ENCODE data around the gene C9orf72. TPM values are rescaled to one million over a fixed set of nuclear protein-coding genes. Genes with fewer than 3 reads are reported as not detected.
A peak's percentile ranks its signal among the peaks of the same experiment; 100 is the strongest.

Gene C9orf72
- polyA plus RNA-seq, 4 donors = 16.4 to 31.5 (median 20.5) TPM

DNA sequence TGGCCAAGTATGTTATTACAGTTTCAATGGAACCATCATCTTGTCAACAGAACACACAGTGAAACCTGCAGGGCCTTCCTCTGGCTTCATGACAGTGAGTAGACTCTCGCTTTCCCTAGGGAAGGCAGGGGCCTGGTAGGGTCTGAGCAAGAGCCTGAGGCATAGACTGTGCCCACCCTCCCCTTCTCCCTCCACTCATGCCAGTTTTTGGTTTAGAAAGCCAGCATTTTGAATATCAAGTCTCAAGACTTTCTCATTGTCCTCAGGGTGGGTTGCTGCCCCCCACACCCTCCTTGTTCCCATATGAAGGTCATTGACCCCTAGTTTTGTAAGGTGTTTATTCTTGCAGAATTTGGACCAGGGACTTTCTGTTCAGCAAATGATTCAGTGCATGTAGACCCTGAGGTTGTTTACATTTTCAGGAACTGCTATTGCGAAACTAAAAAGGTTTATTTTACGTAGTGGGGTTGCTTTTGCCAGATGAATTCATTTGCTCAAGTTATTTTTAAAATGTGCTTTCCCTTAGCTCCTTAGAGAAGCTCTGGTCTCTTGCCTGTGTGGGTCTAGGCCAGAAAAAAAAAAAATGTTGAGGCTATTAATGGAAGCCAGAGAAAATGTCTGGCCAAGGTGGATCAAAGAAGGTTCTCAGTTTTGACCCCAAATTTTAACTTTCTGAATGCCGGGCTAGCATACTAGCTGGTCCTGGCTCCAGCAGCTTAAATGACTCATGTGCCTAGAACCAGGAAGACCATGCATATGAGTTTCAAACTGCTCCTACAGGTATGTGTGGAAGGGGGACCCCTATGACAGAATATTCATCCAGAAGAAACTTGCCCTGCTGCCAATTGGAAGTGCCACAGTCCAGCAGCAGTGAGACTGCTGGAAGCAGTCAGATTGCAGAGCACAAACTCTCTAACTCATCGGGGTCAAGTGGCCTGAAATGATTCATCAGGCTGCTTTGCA, 33.5 kb downstream of the C9orf72 start:
- DNase-seq (ENCODE audit: low read depth in 4 of 4, low spot score in 2 of 4) = no peak

DNA sequence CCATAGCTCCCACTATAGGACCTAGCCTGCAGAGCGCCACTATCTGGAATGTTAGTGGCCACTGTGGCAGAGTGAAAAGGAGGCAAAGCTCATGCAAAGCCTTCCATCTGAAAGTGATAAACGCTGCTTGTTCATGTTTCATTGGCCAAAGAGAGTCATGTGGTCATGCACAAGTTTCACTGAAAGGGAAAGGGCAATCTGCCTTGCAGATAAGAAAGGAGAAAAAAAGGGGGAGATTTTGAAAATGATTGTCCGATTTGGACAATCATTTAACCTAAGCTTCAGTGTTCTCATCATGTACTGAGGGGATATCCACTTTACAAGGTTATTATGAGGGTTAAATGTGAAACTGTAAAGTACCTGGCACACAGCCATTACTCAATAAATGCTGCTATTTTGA, 34.6 kb downstream of the C9orf72 start:
- DNase-seq (ENCODE audit: low read depth in 4 of 4, low spot score in 2 of 4) = no peak

DNA sequence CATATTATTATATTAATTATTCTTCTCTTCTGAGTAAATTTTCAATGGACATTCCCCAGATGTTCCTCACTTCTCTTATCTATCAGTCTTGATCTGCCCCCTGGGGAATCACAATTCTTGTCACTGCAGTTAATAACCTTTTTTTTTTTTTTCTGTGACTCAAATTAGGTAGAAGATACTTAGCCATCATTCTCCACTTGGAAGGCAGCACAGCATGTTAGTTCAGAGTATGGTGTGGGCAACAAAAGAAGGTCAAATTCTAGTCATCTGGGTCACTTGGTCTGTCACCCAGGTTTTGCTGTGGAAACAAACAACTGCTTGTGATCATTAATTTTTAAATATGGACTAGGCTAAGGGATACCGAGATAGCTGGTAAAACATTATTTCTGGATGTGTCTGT, 35.5 kb downstream of the C9orf72 start:
- no peak for DNase-seq (ENCODE audit: low read depth in 4 of 4, low spot score in 2 of 4)

DNA sequence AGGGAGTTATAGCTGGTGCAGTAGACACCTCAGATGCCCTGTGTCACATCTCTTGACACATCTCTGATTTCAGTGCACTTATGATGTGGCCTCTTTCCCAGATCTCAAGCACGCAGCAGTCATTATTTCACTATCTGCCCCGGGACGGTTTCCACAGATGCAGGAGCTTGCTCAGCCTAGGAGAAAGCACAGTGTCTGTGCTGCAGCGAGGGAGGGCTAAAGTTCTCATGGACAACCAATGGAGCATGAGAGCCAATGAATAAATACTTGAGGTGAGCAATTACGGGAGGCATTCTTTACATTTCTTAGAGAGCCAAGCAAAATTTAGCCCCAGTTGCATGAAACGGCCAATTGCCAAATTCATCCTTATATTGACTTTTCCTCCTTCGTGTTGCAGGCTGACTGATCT, 36.2 kb downstream of the C9orf72 start:
- DNase-seq (ENCODE audit: low read depth in 4 of 4, low spot score in 2 of 4) = no peak

DNA sequence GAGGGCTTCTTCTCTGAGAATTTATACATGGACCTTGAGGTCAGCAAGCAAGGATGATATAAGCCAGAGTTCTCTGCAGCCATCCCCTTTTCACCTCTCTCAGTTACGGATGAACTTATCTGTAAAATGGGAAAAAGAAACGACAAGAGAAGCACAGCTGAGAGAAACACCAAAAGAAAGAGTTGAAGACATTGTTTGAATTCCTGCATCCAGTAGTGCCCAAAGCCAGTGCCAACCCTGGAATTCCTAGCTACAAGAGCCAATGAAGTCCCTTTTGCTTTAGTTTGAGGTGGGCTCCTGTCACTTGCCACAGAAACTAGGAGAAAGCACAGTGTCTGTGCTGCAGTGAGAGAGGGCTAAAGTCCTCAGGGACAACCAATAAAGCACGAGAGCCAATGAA, 37.1 kb downstream of the C9orf72 start:
- DNase-seq (ENCODE audit: low read depth in 4 of 4, low spot score in 2 of 4) = no peak

DNA sequence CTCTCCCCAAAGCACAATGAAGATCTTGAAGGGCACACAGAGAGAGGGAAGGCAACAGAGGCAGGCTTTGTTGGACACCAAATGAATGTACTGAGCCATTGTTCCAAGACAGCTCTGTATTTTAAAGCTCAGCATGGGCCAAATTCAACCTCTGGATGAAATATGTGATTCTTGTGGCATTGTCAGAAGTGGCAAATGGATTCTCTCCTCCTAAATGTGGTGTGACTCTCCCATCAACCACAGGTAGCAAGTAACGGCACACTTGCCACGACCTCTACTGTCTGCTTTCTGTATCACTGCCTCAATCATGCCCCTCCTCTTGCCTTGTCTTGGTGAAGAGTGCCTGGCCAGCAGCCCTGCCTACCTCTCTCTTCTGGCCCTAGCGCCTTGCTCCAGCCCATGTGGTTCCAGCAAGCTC, 37.6 kb downstream of the C9orf72 start:
- no peak for DNase-seq (ENCODE audit: low read depth in 4 of 4, low spot score in 2 of 4)

DNA sequence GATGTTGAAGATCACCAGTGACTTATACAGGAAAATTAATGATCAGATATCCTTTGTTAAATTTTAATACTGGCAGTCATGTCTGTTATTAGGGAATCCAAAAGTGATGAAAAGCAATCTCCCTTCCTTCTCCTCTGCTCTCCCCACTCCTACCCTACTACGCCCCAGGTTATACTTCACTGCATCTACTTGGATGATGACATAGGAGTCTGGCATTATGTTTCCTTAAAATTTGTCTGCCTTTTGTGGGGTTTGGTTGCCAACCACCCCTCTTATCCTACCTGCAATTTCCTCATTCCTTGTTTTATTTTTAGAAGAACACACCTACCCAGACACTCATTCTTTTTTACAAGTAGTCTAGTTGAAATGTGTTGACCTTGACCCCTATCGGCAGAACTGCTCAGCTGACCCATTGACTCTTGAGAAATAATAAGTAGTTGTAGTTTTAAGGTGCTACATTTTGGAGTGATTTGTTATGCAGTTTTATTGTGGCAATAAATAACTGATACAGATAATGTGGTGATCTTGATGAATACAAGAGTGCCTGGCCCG, 38.5 kb downstream of the C9orf72 start:
- DNase-seq (ENCODE audit: low read depth in 4 of 4, low spot score in 2 of 4) = no peak

DNA sequence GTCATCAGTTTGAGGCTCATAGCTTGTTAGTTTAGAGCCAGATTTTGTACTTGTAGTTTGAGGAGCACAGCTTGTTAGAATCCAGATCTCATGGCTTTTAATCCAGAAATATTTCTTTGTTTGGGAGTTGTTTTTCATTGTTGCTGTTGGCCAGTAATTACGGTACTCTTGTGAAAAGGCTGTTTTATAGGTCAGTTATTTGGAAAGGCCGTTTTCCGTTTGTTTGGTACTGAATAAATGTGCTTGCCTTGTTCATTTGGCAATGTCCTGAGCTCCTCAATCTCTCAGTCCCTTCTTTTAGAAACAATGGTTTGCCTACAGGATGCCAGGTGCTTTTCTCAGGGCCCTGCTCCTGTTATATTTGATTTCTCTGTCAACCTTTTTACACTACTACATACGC, 39.1 kb downstream of the C9orf72 start:
- DNase-seq (ENCODE audit: low read depth in 4 of 4, low spot score in 2 of 4) = no peak

DNA sequence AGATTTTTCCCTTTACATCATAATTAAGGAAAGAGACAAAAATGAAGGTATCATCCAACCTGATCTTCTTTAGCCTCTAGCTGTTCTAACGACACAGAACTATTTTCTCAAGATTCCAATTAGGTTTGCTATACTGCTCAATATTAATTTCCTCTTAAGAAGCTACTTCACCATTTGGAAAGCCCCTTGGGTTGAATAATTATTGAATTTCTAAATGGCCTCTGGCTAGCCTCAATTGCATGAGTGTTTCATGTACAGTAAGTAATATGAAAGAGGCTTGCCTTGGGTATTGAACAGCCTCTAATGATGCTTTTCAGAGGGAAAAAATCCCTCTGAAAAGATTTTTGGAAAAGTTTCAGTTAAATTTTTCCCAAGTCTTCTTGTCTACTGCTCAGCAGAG, 40.0 kb downstream of the C9orf72 start:
- DNase-seq (ENCODE audit: low read depth in 4 of 4, low spot score in 2 of 4) = no peak

DNA sequence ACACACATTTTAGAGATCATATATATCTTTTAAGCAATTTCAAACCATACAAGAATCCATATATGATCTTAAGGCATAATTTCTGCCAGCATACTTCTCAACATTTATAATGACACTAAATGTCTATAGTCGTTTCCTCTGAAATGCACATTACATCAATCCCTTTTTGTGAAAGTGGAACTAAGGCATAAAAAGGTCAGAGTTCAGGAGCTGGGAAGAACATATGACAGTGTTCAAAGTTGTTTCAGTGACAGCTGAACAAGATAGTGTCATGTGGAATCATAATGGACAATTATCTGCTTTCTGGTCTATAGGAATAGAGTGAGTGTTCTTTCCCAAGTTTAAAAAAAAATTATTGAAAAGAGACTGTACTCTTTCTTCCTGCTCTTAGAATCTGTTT, 41.2 kb downstream of the C9orf72 start:
- DNase-seq (ENCODE audit: low read depth in 4 of 4, low spot score in 2 of 4) = no peak

DNA sequence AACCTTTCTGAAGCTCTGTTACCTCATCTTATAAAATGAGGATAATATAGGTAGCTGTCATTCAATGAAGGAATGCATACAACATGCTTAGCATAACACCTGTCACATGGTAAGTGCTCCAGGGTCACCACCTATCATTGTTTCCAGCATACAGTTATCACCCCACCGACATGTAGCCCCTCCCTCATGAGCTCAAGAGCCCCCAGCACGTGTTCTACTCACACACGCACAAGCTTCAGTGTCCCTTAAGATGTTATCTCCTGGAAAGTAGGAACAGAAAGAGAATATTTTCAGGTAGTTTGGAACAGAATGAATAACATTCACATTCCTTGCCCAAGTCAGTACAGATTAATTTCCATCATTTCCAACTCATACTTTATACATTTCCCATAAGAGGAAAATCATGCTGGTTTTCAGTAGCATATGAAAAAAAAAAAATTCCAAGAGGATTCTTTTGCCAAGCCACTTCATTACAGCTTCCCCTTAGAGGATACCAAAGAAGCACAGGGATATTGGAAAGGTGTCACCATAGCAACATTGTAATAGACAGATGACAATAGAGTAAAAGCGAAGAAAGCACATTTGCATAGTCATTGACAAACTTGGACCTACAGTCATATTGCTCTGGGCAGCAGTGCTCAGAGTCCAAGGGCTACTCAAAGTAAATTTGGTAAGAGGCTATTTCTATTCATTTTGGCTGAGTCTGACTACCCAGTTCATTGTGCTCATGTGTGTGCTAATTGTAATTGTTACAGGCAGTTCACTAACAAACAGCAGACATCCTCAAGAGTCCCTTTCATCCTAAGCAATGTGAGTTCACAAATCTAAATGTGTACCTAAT, 42.1 kb downstream of the C9orf72 start:
- DNase-seq (ENCODE audit: low read depth in 4 of 4, low spot score in 2 of 4) = no peak

DNA sequence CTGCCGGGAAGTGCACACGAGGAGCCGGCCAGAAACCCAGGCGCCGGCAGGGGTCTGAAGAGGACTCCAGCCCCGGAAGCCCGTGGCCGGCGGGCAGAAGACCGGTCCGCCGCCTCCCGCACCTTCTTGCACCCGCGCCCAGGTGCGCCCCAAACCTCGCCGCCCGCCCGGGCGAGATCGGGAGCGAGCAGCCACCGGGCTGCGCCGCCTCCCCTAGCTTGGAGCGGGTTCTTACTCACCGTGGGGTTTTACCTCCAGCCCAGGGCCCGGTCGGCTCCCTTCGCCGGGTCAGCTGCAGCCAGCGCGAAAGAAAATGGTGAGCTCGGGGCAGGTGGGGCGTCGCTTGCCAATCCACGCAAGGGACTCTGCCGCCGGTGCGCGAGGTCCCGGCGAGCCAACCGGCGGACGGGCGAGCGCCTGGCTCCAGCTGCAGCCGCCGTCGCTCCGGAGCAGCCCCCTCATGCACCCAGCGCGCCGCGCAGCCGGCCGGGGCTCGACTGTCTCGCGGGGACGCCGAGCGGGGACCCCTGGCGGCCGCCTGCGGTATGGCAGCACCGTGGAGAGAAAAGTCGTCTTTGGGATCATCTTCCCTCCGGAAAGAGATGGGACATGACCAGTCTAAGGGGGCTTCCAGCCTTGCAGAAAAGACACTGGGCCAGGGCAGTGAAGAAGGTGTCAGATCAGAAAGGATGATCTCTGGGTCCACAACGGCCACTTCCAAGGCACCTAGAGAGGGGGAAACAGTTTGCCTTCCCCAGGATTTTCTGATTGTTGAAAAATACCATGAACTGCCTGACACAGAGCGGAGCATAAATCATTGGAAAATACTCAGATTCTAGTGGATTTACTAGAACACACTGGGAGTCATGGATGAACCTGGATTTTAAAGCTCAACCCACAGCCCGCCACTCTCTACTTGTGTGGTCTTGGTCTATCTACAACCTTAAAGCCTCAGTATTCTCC, 43.7 kb downstream of the C9orf72 start, which contains the start of gene MOB3B:
TSS of gene MOB3B (minus strand) at position 499 of the 963 bp plus-strand sequence. CDS start 74,264 bp downstream, outside the sequence.
- DNase-seq (ENCODE audit: low read depth in 4 of 4, low spot score in 2 of 4) = peak in 2 of 4 donors; percentile 72 to 73

DNA sequence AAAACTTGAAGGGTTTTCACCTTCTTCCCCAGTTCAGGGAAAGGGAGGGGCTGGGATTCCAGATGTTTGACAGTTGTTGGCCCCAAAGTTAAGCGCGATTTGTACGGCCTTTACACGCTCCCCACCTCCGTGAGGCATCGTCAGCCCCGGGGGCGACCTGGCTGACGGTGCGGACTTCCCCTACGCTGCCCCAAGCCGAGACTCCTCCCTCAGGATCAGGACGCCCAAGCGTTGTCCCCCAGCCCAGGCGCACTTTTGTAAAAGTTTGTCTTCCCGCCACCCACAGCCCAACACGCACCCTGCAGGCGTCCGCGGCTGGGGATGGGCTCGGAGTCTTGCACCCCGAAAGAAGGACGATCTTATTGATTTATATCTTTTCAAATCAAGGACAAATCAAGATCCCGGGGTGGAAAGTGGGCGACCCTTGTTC, 44.4 kb downstream of the C9orf72 start:
- DNase-seq (ENCODE audit: low read depth in 4 of 4, low spot score in 2 of 4) = peak in 2 of 4 donors; percentile 53 to 55

DNA sequence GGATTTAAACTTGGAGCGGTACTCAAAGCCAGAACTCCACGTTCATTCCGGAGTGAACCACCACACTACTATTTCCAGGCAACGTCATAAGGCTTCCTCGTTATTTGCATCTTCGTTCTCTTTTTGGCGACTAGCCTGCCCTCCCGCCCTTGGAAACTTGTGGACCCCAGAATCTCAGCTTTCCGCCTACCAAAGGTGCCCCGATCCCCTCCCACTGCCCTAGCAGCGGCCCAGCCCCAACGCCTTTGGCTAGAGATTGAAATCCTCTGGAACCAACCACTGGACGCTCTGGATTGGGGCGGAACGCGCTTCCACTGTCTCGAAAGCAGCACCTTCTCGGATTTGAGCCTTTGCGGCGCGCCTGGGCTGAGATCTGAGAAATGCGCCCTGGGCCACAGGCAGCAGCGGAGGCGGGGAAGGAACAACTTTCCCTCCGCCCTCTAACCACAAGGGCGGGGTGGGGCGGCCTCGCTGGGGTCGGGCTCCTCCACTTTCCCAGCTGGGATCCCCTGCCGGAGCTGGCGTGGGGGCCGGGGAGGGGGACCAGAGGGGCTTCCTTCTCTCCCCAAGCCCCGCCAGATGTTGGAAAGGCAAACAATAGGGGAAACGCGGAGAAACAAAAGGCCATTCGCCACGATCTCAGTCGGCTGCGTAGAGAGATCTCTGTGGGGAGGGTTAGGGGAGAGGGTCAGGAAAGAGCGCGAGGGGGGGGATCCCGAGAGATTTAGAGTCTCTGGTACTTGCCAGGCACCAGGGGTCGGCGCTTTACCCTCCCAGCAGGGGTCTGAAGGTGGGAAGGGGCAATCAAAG, 45.0 kb downstream of the C9orf72 start:
- peak in 2 of 4 donors; percentile 56 to 65 for DNase-seq (ENCODE audit: low read depth in 4 of 4, low spot score in 2 of 4)

DNA sequence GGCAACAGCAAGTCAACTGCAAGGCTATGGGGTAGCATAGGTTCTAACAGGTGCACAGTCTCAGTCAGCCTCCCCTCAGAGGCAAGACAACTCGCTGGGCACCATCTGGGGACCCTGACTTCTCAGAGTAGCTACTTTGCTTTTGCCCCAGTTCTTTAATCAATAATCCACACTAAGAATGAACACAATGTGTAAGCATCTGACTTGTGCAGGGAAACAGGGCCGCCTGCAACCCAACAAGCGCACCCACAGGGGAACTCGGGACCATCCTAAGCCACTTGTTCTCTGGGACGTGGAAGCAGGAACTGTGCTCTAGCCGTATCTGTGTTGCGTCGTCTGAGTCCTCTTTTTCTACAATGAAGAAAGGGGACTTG, 45.6 kb downstream of the C9orf72 start:
- DNase-seq (ENCODE audit: low read depth in 4 of 4, low spot score in 2 of 4) = no peak

DNA sequence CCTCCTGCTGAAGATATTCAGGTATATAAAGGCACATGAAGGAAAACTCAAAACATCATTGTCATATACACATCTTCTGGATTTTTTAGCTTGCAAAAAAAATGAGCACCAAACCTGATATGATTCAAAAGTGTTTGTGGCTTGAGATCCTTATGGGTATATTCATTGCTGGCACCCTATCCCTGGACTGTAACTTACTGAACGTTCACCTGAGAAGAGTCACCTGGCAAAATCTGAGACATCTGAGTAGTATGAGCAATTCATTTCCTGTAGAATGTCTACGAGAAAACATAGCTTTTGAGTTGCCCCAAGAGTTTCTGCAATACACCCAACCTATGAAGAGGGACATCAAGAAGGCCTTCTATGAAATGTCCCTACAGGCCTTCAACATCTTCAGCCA, 49.0 kb downstream of the C9orf72 start, which contains the start of gene IFNK:
TSS of gene IFNK (plus strand) at position 55 of the 400 bp plus-strand sequence. CDS start at position 102, 47 bp downstream.
- DNase-seq (ENCODE audit: low read depth in 4 of 4, low spot score in 2 of 4) = no peak

DNA sequence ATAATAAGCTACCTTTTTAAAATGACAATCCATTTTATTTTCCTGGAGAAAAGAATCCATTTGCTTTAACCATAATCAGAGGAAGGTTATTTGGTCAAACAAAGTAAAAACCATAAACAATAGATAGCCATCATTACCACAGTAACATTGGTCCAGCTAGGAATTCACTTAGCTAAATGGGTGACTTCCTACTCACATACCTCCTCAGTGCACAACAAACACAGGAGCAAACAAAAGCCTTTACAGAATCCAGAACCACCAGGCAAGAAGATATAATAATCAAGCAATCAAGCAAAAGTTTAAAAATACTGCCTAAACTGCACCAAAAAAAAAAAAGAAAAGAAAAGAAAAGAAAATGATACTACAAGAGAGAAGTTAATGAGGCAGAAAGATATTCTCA, 50.1 kb downstream of the C9orf72 start:
- no peak for DNase-seq (ENCODE audit: low read depth in 4 of 4, low spot score in 2 of 4)

DNA sequence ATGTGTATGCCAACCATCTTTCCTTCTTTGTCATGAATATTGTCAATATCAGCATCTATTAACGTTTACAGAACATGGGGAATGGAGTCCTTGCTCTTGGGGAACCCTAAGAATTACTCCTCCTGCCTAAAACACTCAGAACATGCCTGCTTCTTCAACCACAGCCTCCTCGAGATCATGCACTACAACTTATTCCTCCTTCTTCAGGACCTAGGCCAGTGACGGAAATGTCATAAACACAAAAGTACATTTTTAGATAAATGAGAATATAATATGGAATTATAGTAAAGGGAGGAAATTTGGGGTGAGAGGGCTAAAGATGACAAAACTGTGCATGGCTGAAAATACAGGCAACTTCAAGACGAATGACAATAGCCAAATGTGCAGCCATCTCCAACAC, 52.3 kb downstream of the C9orf72 start:
- DNase-seq (ENCODE audit: low read depth in 4 of 4, low spot score in 2 of 4) = no peak

Data from left renal cortex interstitium (tissue), 4 donors.